Measurements from ENCODE around the gene DLGAP1.

DLGAP1 gene

DNA sequence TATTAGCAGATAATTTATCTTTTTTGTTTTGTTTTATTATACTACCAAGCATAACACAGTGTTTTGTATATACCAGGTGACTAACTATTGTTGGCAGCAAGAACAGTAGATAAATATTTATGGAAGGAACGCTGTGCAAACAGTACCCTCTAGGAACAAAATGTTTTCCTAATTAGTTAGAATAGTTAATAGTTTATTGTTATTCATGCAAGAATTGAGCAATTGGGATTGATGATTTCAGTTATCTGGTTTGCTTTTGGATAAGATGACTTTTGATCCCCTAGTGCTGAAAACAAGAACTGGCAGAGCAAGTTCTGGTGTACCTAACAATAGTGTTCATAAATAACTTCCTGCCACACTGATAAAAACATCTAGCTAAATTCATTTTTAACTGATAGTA, 681.8 kb downstream of the DLGAP1 start:
- DNase-seq (ENCODE audit: low read depth): no peak

DNA sequence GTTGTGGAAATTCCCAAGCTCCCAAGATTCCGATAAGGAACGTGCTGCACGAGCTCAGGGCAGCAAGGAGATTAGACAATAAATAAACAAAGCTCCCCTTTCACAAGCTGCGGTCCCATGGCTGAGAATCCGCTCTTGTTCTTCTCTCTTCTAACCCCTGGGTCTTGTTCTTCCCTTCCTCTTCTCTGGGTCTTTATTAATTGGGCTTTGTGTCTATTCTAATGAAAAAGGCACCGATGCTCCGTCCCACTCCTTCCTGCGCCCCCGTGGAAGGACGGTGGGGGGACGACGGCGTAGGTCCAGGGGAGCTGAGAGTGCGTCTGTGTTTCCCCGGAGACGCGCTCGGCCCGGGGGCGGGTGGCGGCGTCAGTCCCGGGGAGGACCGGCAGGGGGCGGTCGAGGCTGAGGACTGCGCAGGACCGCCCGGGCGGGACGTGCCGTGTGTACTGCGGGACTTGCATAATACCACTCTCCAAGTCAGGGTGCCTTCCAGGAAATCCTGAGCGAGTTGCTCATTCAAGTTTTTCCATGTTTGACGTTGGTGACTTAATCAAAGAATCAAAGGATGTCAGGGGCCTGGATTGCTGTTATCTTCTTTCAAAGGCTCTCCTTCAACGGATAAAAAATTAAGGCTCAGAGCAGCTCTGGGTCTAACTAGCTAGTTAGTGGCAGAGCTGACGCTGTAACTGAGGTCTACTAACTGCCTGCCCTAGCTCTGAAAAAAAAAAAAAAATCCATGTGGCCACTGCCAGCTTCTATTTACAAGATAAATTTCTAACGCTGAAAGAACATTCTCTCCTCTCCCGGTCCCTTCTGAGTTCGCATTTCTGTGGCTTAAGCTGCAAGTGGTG, 683.8 kb downstream of the DLGAP1 start:
- peak; percentile 93 for DNase-seq (ENCODE audit: low read depth)

DNA sequence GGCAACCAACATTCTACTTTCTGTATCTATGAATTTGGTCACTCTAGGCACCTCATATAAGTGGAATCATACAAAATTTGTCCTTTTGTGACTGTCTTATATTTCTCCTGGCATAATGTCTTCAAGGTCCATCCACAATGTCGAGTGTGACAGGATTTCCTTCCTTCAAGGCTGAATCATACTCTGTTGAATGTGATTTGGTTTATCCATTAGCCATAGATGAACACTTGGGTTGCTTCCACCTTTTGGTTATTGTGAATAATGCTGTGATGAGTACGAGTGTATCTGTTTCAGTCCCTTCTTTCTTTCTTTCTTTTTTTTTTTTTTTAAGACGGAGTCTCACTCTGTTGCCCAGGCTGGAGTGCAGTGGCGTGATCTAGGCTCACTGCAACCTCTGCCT, 693.8 kb downstream of the DLGAP1 start:
- no peak for DNase-seq (ENCODE audit: low read depth)

DNA sequence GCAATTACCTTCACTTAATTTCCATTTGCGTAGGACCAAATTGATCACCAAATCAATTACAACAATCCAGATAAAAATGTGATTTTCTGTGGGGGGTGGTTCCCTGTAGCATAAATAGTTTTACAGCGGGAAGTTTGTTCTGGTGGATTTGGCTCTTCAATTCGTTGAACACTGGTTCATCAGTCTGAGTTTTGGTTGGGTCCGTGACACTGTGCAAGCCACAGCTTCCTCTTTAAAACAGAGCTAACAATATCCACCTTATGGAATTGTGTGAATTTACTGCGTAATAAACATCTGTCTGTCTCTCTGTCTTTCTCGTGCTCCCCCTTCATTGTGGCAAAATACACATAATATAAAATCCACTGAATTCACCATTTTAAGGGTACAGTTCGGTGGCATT, 694.4 kb downstream of the DLGAP1 start:
- no peak for DNase-seq (ENCODE audit: low read depth)

DNA sequence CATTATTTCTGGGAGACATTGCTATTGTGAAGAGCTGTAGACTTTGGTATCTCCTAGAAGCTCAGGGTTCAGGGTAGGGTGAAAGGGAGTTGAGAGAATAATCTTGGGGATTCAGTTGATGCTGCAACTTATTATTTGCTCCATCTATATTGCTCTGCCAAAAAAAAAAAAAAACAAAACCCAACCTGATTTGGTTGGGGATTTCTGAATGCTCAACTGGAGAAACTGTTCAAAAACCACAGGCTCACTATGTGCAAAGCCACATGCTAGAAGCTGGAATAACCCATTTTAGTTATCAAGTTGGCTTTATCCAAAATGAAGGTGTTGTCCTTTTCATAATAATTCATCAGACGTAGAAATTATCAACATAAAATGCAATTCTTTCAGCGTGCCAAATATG, 696.0 kb downstream of the DLGAP1 start:
- DNase-seq (ENCODE audit: low read depth): no peak

DNA sequence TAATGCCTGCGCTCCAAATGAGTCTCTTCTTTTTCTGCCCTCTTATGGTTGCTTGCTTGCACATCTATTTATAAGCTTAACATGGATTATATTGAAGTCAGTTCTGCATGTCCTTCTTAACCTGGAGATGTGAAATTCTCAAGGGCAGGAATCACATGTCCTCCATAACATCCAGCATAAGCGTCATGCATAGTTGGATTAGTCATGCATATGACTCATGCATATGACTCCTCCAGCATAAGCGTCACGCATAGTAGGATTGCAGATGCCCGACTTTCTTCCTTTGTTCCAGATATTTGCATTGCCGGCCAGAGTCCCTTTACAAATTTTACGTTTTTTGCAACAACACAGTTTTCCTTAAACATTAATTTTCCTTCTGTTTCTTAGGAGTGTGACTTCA, 696.6 kb downstream of the DLGAP1 start:
- DNase-seq (ENCODE audit: low read depth): peak; percentile 56

DNA sequence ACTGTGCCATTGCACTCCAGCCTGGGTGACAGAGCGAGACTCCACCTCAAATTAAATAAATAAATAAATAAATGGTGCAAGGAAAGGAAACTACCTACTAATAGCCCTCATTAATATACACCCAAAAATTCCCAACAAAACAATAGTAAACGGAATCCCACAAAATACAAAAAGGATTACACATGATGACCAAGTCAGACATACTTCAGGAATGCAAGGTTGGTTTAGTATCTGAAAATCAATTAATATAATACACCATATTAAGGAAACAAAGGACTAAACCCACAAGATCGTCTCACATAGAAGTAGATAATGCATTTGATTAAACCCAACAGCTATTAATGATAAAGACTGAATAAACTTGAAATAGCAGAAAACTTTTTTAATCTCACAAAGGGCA, 697.7 kb downstream of the DLGAP1 start:
- no peak for DNase-seq (ENCODE audit: low read depth)

DNA sequence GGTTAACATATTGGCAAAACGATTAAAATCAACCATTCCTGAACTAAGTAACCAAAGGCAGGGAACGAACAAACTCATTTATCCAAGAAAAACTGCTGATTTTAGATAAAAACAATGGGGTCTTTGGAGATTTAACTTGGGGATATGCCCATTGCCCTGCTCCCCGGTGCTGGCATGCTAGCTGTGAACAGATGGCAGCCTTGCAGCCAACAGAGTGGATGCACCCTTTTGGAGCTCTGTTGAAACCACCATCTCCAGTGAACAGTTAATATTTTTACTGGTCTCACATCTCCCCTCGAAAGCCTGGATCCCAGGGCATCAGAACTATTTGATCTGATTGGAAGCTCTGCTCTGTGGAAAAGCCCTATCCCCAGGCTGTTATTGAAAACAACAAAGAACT, 702.0 kb downstream of the DLGAP1 start:
- DNase-seq (ENCODE audit: low read depth): no peak

DNA sequence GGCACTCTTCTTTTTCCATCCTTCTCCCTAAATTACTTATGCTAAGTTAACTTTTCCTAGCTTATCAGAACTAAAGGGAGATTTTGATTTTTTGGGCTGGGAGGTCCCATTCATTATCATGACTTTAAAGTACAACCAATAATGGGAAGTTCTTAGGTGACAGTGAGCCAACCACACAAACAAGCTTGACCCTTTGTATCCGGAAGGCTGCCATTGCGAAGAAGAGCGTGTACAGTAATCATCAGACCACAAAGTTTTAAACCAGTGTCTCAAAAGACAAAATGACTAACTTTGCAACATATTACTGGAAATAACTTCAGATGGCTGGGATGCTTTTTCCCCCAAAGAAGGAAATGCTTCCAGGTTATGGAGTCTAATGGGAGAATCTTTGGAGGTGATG, 707.0 kb downstream of the DLGAP1 start:
- no peak for DNase-seq (ENCODE audit: low read depth)

DNA sequence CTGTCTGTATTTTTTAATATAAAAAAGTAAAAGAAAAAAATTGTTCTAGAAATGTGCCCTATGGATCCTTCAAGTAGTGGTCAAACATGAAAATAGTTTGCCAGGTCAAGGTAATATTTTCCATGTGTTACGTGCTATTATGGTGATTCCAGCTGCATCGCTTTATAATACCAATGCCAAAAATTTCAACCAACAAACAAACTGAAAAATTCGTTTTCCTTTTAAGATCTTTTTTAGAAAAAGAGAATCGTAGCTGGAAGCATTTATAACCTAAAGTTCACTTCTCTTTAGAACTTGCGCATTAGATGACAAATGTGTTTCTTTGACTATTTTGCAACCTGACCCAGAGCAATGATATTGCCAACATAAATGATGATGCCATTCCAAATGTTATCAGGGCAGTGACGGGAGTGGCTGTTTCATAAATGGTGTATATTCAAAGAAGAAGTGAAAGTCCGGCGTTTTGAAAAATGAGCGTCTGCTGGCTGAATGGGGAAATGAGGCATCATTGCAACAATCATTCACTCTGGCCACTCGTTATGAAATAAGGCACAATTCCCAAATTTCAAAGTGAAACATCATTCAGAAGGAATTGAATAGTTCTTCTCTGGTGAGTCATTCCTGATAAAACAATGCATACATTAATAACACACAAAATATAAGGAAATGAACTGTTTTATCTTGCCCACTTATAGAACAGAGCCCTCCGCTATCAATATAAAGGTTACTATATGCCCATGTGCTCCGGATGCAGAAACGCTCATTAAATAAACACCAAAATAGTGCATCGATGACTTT, 707.7 kb downstream of the DLGAP1 start:
- no peak for DNase-seq (ENCODE audit: low read depth)

DNA sequence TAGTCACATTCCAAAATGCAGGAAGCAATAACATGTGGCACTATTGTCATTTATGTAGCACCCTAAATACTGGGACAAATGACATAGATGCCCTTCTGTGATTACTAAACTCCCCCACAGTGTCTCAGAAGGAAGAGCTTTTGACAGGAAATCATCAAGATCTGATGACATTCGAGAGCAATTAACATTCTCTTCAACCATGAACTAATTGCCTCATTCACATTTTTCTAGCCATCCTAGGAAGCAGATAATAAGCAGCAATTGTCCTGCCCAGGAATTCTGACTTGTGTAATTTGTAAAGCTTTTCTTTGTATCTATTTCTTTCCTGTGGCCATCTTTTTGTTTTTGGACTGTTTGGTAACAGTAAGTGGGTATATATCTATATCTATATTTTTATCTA, 712.6 kb downstream of the DLGAP1 start:
- DNase-seq (ENCODE audit: low read depth): no peak

DNA sequence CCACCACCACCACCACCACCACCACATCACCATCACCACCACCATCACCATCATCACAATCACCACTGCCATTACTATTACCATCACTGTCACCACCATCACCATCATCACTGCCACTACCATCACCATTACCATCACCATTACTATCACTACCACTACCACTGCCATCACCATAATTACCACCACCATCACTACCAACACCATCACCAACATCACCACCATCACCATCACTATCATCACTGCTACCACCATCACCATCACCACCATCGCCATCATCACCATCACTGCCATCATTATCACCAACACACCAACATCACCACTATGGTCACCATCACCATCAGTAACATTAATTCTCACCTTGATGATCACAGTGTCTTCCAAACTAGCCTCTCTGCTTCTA, 713.8 kb downstream of the DLGAP1 start:
- no peak for DNase-seq (ENCODE audit: low read depth)

DNA sequence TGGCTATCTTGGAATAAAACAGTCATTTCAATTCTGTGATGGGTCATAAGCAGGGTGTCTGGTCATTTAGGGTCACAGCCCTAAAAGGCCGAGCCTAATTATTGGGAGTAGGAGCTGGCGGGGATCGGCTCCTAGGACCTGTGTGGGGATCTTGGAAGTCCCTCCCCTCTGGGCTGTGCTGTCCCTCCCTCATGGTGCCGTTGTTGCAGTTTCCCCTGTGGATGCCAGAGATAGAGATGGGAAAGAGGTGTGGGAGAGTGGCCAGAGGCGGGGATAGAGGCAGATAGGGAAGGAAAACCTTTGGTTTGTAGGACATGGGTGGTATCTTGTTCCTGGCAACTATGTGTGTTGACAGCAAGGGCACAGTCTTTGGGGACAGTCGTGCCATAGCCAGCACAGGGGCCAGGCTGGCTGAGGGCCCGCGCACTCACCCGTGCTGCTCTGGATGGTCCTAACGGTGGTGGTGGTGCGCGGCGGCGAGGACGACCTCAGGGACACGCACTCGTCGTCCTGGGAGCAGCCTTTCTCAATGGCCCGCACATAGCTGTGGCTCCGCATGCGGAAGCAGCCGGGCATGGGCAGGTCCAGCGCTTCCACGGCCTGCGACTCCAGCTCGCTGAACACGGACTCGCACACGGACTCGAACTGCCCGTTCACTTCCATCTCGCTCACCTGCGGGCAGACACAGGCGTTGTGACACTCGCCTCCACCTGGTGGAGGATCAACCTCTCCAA, 726.2 kb downstream of the DLGAP1 start:
- DNase-seq (ENCODE audit: low read depth): no peak

DNA sequence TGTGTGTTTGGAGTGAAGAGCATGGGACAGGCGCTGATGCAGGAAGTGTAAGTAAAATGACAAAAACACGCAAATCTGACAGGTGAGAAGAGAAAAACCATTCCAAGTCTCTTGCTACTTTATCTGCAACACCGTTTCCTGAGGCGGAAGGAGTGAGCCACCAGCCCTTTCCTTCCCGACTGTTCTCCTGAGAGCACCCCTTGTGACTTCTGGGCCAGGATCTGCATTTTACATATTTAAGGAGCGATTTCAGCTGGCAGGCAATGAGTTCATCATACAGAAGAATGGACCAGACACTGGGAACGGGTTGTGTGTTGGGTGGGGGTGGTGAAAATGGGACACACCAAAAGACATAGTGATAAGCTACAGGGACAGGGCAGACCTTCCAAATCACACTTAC, 727.8 kb downstream of the DLGAP1 start:
- no peak for DNase-seq (ENCODE audit: low read depth)

DNA sequence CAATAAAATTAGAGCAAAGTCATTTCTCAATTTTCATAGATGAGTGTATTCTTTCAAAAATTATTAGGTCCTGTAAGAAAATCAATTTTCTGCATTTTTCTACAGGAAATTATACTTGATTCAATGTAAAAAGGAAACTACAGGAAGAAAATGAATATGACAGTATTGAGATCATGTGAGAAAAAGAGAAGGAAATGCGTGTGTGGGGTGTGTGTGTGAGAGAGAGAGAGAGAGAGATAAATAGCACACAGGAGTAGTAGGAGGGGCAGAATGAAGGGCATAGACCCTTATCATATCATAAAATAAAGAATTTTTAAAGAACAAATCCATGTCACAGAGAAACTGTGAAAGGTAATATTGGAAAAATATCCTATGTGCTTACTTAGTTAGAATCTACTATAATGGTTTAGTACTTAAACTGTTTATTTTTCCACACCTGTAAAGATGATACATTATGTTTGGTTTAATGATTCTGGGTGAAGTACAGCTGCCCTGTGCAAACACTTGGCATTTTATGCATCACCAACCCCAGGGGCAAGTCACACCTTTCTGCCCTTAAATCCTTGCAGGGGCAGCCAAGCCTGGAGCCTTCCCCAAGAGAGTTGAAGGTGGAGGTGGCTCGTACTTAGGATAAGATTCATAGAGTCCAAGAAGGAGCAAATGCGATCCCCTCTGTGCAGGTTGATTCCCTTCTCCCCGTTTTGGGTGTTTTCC, 728.7 kb downstream of the DLGAP1 start:
- DNase-seq (ENCODE audit: low read depth): no peak

DNA sequence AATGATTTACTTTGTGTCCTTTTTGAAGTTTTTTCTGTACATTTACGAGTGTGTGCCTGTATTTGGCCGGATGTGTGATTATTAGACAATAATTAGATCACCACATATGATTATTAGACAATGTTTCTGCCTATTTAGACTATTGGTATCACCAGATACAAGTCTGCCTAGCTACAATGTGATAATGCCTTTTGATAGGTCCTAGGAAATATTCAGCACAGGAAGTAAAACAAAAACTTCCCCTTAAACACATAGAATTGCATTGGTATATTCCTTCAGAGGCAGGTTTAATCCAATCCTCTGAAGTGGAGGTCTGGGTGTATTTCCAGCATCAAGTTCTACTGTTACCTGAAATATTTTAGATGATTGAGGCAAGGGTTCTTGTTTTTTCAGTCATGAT, 730.0 kb downstream of the DLGAP1 start:
- DNase-seq (ENCODE audit: low read depth): no peak

DNA sequence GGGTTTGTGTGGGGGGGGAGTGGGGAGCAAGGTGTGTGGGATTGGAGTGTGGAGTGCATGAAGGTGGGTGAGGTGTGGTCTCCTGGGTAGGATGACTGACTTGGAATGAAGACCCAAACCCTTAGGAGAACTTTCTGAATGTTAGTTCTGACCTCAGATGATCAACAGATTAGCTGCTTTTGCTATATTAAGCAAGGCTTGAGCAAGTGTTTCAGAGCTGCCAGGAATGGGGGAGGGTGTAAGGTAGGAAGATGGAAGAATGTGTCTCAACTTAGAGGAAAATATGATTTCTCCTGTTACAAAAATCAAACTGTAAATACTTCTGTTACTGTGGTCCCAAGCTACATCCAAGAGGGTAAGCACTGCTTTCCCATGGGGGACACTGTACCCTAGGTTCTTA, 731.6 kb downstream of the DLGAP1 start:
- DNase-seq (ENCODE audit: low read depth): no peak

DNA sequence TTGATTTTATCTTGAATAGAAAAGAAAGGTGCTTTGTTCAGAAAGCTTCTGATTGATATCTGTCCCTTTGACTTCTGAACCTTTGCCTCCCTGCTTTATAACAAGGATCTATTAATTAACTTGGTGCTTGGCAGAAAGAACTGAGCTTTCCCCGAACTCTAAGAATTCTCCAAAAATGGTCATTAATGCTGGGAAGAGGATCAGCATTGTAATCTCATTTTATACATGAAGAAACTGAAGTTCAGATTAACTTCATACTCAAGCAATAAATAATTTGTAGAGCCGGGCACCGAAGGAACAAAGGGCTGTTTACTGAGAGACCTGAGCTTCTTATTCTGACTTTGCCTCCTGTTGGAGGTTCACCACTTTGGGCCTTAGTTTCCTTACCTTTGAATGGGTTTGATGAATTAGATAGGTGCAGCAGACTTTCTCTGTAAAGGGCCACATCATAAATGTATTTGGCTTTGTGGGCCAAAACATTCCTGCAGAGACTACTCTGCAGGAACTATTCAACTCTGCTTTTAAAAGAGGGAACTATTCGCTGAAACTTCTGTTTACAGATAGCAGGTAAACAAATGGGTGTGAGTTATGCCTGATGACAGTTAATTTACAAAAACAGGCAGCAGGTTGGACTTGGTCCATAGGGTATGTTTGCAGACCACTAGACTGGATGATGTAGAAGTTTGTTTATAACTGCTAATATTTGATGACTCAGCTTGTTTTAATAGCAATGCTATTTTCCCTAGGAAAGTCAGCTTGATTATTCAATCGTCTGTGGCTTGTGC, 732.3 kb downstream of the DLGAP1 start:
- no peak for DNase-seq (ENCODE audit: low read depth)

DNA sequence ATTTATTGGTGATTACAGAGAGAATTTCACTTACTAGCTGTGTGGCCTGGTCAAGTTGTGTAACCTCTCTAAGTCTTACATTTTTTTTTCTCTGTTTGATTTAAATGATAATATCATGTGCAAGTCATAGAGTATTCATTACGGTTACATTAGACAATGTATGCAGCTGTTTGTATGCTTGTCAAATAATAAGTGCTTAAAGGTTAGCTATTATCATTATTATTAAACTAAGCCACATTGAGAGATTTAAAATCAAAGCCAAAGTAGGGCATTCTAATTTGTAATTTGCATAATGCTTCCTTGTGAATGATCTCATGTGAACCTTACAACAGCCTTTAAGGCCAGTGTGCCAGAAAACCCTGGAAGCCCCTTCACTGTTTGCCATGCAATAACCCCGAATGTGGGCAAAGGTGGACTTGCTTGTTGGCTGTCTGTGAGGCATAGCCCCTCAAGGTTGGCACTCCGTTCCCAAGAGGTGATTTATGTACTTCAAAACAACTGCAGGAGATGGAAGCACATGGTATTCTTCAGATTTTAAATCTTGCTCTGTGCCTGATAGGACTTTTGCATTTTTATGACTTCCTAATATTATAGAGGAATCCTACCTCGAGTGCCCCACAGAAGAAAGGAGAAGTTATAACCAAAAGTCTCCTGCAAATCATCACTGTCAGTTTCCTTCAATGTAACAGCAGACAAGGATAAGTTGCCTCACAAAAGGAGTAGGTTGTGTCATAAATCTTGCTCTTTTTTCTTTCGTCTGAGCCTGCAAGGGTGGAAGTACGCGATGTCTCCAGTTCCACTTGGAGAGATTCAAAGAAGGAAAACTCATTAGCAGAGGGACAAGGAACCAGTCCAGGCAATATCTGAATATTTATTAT, 733.1 kb downstream of the DLGAP1 start:
- DNase-seq (ENCODE audit: low read depth): no peak

DNA sequence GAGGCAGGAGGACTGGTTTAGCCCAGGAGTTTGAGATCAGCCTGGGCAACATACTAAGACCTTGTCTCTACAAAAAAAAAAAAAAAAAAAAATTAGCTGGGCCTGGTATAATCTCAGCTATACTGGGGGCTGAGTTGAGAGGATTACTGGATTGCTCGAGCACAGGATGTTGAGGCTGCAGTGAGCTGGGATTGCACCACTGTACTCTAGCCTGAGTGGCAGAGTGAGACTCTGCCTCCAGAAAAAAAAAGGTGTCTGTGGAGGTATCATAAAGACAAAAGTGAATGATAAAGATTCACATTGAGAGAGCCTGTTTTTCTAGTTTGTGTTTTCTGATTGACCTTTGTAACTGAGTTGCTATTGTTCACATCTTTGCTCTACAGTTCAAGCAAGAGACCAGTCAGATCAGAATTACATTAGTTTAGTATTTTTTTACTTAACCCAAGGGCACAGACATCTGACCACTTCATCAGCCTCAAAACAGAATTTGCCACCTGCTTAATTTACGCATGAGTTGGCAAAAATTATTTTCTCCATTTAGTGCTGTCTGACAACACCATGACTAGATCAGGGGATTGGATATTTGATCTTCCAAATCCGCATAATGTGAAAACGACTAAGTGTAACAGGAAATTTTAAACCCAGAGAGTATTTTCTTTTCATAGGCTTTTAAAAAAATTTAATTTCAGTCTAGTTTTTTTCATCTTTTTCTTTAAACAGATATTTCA, 734.1 kb downstream of the DLGAP1 start:
- no peak for DNase-seq (ENCODE audit: low read depth)
